ENCODE data around the gene MSI2. TPM values are rescaled to one million over a fixed set of nuclear protein-coding genes. Genes with fewer than 3 reads are reported as not detected.

The MSI2 gene
- total RNA-seq, 2 donors from 2014 or later, result 23.2 to 30.9 TPM

DNA sequence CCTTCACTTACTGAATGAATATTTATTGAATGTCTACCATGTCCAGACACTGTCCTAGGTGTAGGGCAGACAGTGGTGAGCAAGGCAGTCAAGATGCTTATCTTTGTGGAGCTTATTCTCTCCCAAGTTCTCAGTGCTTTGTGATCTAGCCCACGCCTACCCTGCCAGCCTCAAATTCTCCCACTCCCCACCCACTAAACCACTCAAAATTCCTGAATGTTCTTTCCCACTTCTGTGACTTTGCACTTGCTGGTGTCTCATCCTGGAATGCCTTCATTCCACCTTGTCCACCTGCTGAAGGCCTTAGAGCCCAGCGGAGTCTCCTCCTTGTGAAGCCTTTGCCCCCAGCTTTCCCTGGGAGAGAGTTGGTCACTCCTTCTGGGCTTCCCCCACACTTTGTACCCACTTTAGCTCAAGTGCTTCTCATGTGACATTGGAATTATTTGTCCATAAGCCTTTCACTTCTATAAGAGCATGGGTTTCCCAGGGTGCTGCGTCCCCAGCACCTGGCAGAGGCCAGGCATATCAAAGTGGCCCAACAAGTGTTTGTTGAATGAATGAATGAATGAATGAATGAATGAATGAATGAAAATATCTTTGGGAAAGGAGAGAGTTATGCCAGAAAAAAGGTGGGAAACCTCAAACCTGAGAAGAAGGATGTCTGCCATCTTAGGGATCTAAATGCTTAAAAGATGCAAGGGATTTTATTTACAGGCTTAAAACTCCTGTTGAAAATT is 465.8 kb downstream of the MSI2 start:
- intact Hi-C loops (cut with DNase I), result loop anchor here in 1 of 2 donors (10.0 kb wide), 1 partner anchor 127 kb away; no protein-coding TSS in a partner anchor

DNA sequence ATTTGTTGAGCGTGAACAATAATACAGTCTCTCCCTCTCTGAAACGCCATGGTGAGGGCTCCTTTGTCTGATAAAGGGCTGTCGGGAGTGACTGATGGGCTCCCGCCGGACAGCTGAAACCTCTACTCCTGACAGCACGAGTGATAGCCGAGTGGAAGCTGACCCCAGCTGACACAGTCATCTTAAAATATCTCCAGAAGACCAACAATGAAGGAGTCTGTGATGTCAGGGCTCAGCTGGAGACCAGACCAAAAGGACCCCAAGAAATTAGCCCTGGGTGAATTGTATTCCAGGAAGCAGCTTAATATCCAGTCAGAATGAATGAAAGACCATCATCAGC is 466.4 kb downstream of the MSI2 start:
- DNase-seq (ENCODE audit: low spot score), result no peak
- intact Hi-C loops (cut with DNase I), result loop anchor here in 1 of 2 donors (10.0 kb wide), 1 partner anchor 128 kb away; no protein-coding TSS in a partner anchor

More for the DNA sequence above, 465.8 kb downstream of the MSI2 start:
- DNase-seq (ENCODE audit: low spot score), result no peak

DNA sequence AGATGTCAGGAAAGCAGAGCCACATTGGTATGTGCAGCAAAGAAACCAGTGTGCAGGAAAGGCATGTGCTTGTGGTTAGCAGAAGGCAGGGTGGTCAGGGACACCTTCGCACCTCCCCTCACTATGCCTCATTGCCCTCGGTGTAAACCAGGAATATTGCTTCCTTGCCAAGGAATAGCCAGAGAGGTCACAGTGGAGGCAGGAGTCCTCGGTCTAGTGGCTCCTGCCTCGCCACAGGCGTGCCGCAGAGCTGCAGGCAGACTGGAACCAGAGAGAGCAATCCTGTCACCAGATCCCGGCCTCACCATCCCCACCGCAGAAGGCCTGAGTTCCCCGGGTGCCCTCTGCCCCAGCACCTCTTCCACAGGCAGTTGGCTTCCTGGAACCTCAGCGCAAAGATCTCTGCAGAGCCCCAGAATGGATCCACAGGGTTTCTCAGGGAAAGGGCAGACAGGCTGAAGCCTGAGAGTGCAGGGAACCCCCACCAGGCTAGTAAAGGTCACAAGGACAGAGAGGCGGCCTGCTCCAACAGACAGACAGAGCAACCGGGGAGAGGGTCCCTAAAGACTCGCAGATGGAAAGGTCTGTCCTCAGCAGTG is 467.2 kb downstream of the MSI2 start:
- intact Hi-C loops (cut with DNase I), result loop anchor here in 1 of 2 donors (10.0 kb wide), 1 partner anchor 129 kb away; no protein-coding TSS in a partner anchor
- no peak for DNase-seq (ENCODE audit: low spot score)

DNA sequence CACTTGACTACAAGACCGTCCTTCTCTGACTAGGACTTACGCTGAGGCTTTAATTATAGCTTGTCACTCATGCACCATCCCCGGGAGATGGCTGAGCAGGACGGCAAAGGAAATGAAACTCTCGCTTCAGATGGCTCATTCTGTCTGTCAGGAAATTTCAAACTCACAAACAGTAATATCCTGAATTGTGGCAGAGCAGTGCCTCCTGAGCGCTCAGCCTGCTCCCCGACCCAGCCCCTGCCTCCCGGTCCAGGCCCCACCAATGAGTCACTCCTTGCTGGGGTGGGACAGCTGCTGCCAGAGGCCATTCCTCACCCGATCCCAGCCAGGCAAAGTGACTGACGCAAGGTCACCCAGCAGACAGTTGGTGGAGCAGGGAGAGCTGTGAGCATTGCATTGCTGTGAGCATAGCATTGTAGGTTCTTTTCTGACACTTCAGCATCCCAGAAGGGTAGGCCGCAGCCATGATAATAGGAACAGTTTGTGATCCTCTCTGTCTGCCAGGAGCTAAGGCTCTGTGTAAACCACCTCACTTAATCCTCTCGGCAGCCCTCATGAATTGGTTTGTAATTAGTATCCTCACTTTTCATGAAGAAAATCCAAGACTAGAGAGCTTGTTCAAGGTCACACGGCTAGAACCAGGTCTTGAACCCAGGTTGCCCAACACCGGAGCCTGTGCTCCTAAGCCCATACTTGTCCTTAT is 467.9 kb downstream of the MSI2 start:
- DNase-seq (ENCODE audit: low spot score), result no peak
- intact Hi-C loops (cut with DNase I), result loop anchor here in 1 of 2 donors (10.0 kb wide), 1 partner anchor 129 kb away; no protein-coding TSS in a partner anchor

DNA sequence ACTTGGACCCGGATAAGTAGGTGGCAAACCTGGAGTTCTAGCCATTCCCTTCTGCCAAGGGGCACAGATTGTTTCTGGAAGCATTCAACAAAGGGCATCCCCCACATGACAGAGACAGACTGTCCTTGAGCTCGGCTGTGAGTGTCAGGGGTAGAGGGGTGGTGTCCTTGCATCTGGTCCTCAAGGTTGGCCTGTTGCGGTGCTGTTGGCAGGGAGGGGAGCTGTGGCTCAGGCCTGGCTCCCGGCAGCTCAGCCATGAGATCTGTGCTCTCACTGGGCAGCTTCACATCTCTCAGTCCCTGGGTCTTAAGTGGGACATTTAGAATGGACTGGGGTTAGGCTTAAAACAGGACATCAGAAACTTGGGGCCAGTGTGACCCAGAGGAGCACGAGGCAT is 468.4 kb downstream of the MSI2 start:
- no peak for DNase-seq (ENCODE audit: low spot score)
- intact Hi-C loops (cut with DNase I), result loop anchor here in 1 of 2 donors (10.0 kb wide), 1 partner anchor 130 kb away; no protein-coding TSS in a partner anchor

DNA sequence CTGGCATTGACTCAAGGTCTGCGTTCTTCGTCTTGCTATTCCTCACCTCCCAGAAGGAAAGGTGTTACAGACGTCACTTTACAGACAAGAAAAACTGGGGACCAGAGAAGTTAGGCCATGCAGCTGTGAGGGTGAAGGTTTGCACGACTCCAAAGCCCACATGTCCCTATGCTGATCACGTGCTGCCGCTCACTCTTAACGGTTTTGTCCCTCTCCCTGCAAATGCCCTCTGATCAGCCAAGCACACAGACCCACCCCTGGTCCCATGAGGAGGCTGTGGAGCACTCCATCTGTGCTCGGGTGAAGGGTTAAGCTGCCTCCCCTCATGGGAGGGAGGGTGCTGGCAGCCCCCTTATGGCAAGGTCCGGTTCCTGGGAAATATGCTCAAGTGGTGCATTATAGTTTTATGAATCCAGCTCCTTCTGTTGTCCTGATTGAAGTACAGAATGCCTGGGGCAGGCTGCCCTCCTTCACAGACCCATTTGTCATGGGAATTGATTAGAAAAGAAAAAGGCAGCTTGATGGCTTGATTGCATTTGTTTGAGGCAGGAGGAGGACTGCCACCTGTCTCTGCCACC is 470.0 kb downstream of the MSI2 start:
- DNase-seq (ENCODE audit: low spot score), result no peak
- intact Hi-C loops (cut with DNase I), result loop anchor here in 1 of 2 donors (10.0 kb wide), 1 partner anchor 132 kb away; no protein-coding TSS in a partner anchor

DNA sequence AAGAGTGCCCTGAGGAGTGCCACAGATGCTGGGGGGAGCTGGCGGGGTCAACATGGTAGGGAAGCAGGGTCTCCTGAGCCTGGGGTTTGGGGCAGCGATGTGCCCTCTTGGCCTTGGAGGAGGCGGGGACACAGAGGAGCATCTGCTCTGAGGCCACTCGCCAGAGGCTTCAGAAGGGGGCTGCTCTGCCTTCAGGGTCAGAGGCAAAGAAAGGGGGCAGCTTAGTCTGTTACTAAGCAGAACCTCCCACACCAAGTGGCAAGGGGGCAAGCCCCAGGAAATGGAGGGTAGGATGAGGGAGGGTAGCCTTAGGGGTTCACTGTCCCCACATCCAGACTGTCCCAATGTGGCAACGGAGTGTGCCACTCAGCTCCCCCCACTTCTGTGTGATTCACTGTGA is 470.5 kb downstream of the MSI2 start:
- intact Hi-C loops (cut with DNase I), result loop anchor here in 1 of 2 donors (1.0 to 10.0 kb wide), 2 partner anchors 26 to 132 kb away; no protein-coding TSS in a partner anchor
- no peak for DNase-seq (ENCODE audit: low spot score)

DNA sequence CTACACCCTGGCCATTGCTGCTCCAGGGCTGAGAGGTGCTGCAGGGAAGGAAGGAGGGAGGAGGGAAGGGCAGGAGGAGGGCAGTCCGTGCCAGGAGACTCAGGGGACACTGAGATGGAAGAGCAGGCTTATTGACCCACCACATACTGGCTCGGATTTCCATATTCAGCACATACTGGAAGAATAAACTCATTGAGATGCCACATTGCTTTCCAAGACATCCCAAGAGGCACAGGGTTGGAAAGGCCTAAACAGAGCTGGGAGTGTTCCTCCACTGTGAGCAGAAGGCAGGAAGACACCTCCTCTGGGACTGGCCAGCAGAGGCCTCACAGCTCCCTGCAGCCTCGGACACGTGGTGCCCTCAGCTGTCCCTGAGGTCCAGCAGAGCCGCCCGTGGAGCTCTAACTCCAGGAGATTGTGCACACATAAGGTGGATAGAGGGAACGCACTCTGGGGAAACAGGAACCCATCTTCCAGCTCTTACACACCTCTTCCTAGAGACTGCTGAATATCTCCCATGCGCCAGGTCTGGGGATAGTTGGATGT is 471.4 kb downstream of the MSI2 start:
- no peak for DNase-seq (ENCODE audit: low spot score)

DNA sequence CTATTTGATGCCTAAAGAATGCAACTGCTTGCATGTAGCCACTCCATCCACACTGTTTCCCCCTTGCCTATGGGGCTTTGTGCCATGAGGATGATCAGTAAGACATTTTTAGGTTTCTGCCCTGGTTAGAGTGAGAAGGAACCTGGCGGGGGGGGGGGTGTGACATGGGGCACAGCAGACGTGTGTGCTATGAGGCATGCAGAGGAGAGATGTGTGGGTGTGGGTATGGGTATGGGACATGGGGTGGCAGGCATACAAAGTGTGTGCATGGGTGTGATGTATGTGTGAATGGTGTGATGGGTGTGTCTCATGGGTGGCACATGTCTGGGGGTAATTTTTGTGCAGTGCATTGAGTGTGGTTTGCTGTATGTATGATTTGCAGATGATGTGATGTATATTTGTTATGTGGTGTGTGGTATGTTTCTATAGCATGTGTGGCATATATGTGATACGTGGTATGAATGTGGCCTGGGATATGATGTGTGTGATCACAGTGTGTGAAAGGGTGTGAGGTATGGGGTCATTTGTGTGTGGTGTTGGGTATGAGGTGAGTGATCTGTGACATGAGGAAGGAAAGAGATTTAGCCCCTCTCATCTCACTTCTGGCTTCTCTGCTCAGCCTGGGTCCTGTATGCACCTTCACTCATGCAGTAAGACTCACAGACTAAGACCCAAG is 473.8 kb downstream of the MSI2 start:
- no peak for DNase-seq (ENCODE audit: low spot score)
- intact Hi-C loops (cut with DNase I), result no loop called here

More for the DNA sequence above, 471.4 kb downstream of the MSI2 start:
- intact Hi-C loops (cut with DNase I), result loop anchor here in 1 of 2 donors (1.0 to 10.0 kb wide), 2 partner anchors 26 to 133 kb away; no protein-coding TSS in a partner anchor

DNA sequence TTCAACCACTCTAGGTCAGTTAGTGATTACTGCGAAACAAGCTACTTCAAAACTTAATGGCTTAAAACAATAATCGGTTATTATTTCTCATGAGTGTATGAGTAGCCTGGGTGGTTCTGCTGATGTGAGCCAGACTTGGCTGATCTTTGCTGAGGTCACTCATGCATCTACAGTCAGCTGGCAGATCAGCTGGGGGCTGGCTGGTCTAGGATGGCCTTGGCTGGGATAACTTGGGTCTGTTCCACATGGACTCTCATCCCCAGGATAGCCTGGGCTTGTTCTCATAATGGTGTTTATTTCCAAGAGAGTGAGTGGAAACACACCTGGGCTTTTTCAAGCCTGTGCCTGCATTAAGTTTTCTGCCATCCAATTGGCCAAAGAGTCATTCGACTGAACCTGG is 475.7 kb downstream of the MSI2 start:
- DNase-seq (ENCODE audit: low spot score), result no peak
- intact Hi-C loops (cut with DNase I), result no loop called here

DNA sequence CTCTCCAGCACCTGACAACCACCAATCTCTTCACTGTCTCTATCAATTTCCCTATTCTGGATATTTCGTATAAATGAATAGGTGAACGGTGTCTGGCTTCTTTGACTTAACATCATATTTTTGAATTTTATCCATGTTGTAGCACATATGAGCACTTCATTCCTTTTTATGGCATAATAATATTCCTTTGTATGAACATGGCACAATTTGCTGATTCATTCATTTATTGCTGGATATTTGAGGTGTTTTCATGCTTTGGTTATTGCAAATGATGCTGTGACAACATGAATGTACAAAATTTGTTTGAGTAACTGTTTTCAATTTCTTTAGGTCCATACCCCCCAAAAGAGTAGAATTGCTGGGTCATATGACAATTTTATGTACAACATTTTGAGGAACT is 476.8 kb downstream of the MSI2 start:
- intact Hi-C loops (cut with DNase I), result no loop called here
- no peak for DNase-seq (ENCODE audit: low spot score)

Other genes with a start within 250 kb of the MSI2 start
- gene AKAP1, start 171.3 kb upstream of the MSI2 start, total RNA-seq, result 10 to 100 TPM; 57.1 to 57.8 TPM